Gastroesophageal sphincter (tissue), 3 donors: ENCODE data around the gene UXS1.

Experiments used
- CTCF ChIP-seq, 4 experiments: fragments of 200-600 bp in 2 of 4; fragments of 450-650 bp in 2 of 4; sonication (generic) in 1 of 4; IDR thresholded peaks; one replicate each; pipeline ENCODE4 v1.5.1; 2017 to 2019; ENCODE audit warnings: antibody characterized with exemption in 4 of 4, mild to moderate bottlenecking in 2 of 4, moderate library complexity in 2 of 4
- POLR2A ChIP-seq, 2 donors: fragments of 450-650 bp; IDR thresholded peaks; one replicate each; pipeline ENCODE4 v1.6.1; 2017; ENCODE audit warnings: antibody characterized with exemption in 2 of 2, mild to moderate bottlenecking in 2 of 2, moderate library complexity in 1 of 2
- POLR2AphosphoS5 ChIP-seq: sonication (generic); formaldehyde crosslinking; IDR thresholded peaks from one replicate; pipeline ENCODE4 v1.6.1; 2017; ENCODE audit warnings: antibody characterized with exemption

- TF ChIP-seq POLR2A (IDR thresholded peaks at IDR 0.05): no peak
- no peak for TF ChIP-seq CTCF (IDR thresholded peaks at IDR 0.05)
- no peak for TF ChIP-seq POLR2AphosphoS5
These were observed 120.3 kb downstream of the UXS1 start for GRCh38 chr2:106073678-106074406.
